ENCODE data around the gene FANCF.

DNA sequence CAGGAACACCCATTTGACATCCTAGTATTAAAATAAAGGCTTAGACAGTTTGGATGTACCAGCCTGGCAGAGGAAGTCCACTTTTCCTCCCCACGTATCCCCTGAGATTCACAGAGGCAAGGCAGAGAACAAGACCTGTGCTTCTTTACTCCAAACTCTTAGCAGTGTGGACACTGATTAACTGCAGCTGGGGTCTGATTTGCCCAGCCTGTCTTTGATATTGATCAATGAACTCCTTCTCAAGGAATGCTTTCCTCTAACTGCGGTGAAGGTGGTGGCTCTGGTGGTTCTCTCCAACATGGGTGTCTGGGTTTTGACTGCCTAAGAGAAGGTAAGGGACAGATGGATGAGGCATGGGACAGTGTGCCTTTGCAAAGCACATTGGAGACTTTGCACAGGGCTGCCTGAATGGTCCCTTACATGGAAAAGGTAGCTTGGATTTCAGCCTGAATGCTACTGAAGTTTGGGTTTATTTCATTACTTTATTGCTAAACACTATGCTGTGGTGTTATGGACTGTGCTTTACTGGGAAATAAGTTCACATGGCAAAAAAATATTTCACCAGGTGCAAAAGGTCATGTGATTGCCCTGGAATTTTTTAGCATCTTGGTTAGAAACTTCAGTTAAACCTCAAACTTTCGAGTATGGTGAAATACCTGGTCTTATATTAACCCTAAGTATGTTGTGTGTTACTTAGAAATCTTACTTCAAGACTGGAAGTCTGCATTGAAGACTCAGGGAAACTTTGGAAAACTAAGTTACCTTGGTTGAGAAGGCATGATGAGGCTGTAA lies 42.6 kb upstream of the FANCF start:
- TF ChIP-seq, protein P1, sequence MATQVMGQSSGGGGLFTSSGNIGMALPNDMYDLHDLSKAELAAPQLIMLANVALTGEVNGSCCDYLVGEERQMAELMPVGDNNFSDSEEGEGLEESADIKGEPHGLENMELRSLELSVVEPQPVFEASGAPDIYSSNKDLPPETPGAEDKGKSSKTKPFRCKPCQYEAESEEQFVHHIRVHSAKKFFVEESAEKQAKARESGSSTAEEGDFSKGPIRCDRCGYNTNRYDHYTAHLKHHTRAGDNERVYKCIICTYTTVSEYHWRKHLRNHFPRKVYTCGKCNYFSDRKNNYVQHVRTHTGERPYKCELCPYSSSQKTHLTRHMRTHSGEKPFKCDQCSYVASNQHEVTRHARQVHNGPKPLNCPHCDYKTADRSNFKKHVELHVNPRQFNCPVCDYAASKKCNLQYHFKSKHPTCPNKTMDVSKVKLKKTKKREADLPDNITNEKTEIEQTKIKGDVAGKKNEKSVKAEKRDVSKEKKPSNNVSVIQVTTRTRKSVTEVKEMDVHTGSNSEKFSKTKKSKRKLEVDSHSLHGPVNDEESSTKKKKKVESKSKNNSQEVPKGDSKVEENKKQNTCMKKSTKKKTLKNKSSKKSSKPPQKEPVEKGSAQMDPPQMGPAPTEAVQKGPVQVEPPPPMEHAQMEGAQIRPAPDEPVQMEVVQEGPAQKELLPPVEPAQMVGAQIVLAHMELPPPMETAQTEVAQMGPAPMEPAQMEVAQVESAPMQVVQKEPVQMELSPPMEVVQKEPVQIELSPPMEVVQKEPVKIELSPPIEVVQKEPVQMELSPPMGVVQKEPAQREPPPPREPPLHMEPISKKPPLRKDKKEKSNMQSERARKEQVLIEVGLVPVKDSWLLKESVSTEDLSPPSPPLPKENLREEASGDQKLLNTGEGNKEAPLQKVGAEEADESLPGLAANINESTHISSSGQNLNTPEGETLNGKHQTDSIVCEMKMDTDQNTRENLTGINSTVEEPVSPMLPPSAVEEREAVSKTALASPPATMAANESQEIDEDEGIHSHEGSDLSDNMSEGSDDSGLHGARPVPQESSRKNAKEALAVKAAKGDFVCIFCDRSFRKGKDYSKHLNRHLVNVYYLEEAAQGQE (IDR thresholded peaks at IDR 0.05; ENCODE audit: borderline replicate concordance), result no peak
- TF ChIP-seq, protein P2, sequence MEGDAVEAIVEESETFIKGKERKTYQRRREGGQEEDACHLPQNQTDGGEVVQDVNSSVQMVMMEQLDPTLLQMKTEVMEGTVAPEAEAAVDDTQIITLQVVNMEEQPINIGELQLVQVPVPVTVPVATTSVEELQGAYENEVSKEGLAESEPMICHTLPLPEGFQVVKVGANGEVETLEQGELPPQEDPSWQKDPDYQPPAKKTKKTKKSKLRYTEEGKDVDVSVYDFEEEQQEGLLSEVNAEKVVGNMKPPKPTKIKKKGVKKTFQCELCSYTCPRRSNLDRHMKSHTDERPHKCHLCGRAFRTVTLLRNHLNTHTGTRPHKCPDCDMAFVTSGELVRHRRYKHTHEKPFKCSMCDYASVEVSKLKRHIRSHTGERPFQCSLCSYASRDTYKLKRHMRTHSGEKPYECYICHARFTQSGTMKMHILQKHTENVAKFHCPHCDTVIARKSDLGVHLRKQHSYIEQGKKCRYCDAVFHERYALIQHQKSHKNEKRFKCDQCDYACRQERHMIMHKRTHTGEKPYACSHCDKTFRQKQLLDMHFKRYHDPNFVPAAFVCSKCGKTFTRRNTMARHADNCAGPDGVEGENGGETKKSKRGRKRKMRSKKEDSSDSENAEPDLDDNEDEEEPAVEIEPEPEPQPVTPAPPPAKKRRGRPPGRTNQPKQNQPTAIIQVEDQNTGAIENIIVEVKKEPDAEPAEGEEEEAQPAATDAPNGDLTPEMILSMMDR (IDR thresholded peaks at IDR 0.05; ENCODE audit: poor library complexity, severe bottlenecking), result no peak
- no peak for TF ChIP-seq EZH2 (IDR thresholded peaks at IDR 0.05; ENCODE audit: borderline replicate concordance, insufficient read depth, low read length, poor library complexity, severe bottlenecking)
- no peak for TF ChIP-seq POLR2AphosphoS5 (IDR thresholded peaks at IDR 0.05)
- no peak for TF ChIP-seq EP300 (conservative IDR thresholded peaks at IDR 0.05; ENCODE audit: poor library complexity, severe bottlenecking)
- TF ChIP-seq SMC3 (conservative IDR thresholded peaks at IDR 0.05; ENCODE audit: poor library complexity), result no peak
